GM19395 (cell line): Measurements from ENCODE around the gene LRRC4C.
"Not testable (repeated sequence)": the region's sequence is repeated elsewhere in the genome, so short reads cannot be mapped to it uniquely, and the experiment has no call there.

ENCODE experiments used
- ATAC-seq: cut with Tn5 transposase; IDR thresholded peaks from one replicate; pipeline ENCODE4 v1.9.1; 2021; ENCODE audit warnings: mild to moderate bottlenecking, moderate library complexity; ENCODE audit not compliant: unreplicated experiment

The LRRC4C gene

GRCh38 chr11:41042688-41043087 is 416.8 kb downstream of the LRRC4C start:
- ATAC-seq = no peak

- ATAC-seq = no peak
These were observed 419.0 kb downstream of the LRRC4C start for GRCh38 chr11:41040474-41040873.

- no peak for ATAC-seq
These were observed 419.9 kb downstream of the LRRC4C start for GRCh38 chr11:41039592-41039991.

- ATAC-seq = no peak
These were observed 427.8 kb downstream of the LRRC4C start for GRCh38 chr11:41031551-41032060.

GRCh38 chr11:41020259-41020658 is 439.2 kb downstream of the LRRC4C start:
- ATAC-seq = no peak

- not testable (repeated sequence) for ATAC-seq
These were observed 439.8 kb downstream of the LRRC4C start for GRCh38 chr11:41019666-41020065.

GRCh38 chr11:41018224-41018623 is 441.2 kb downstream of the LRRC4C start:
- no peak for ATAC-seq

GRCh38 chr11:41010361-41011050 is 448.9 kb downstream of the LRRC4C start:
- no peak for ATAC-seq

- no peak for ATAC-seq
These were observed 453.5 kb downstream of the LRRC4C start for GRCh38 chr11:41005986-41006385.

GRCh38 chr11:41003339-41004282 is 455.8 kb downstream of the LRRC4C start:
- no peak for ATAC-seq

GRCh38 chr11:40998920-40999319 is 460.5 kb downstream of the LRRC4C start:
- no peak for ATAC-seq

GRCh38 chr11:40987776-40988435 is 471.5 kb downstream of the LRRC4C start:
- no peak for ATAC-seq

GRCh38 chr11:40986320-40986719 is 473.1 kb downstream of the LRRC4C start:
- ATAC-seq = no peak

GRCh38 chr11:40975076-40975475 is 484.4 kb downstream of the LRRC4C start:
- no peak for ATAC-seq

GRCh38 chr11:40974186-40974795 is 485.2 kb downstream of the LRRC4C start:
- no peak for ATAC-seq

GRCh38 chr11:40958707-40959106 is 500.7 kb downstream of the LRRC4C start:
- ATAC-seq = no peak

GRCh38 chr11:40952479-40952878 is 507.0 kb downstream of the LRRC4C start:
- no peak for ATAC-seq

GRCh38 chr11:40938002-40938401 is 521.5 kb downstream of the LRRC4C start:
- ATAC-seq = no peak

GRCh38 chr11:40924915-40925314 is 534.5 kb downstream of the LRRC4C start:
- ATAC-seq = no peak

- ATAC-seq = no peak
These were observed 538.2 kb downstream of the LRRC4C start for GRCh38 chr11:40921246-40921645.

- not testable (repeated sequence) for ATAC-seq
These were observed 548.7 kb downstream of the LRRC4C start for GRCh38 chr11:40910774-40911173.
